ENCODE results near the gene CNOT4.
"Not testable (repeated sequence)": the region's sequence is repeated elsewhere in the genome, so short reads cannot be mapped to it uniquely, and the experiment has no call there.

CNOT4 gene

GRCh38 chr7:135364206-135364605, 145.7 kb downstream of the CNOT4 start:
- DNase-seq (ENCODE audit: low read depth): no peak

GRCh38 chr7:135362871-135363270, 147.0 kb downstream of the CNOT4 start:
- no peak for DNase-seq (ENCODE audit: low read depth)

GRCh38 chr7:135361788-135362187, 148.1 kb downstream of the CNOT4 start:
- no peak for DNase-seq (ENCODE audit: low read depth)

- no peak for DNase-seq (ENCODE audit: low read depth)
These were observed 150.3 kb downstream of the CNOT4 start for GRCh38 chr7:135359615-135360014.

- DNase-seq (ENCODE audit: low read depth): no peak
These were observed 154.4 kb downstream of the CNOT4 start for GRCh38 chr7:135355377-135356048.

GRCh38 chr7:135353832-135354231, 156.1 kb downstream of the CNOT4 start:
- DNase-seq (ENCODE audit: low read depth): no peak

- no peak for DNase-seq (ENCODE audit: low read depth)
These were observed 157.6 kb downstream of the CNOT4 start for GRCh38 chr7:135352285-135352684.

GRCh38 chr7:135351070-135351469, 158.8 kb downstream of the CNOT4 start:
- not testable (repeated sequence) for DNase-seq (ENCODE audit: low read depth)

- DNase-seq (ENCODE audit: low read depth): no peak
These were observed 160.2 kb downstream of the CNOT4 start for GRCh38 chr7:135349746-135350145.

GRCh38 chr7:135348493-135348892, 161.4 kb downstream of the CNOT4 start:
- no peak for DNase-seq (ENCODE audit: low read depth)

- DNase-seq (ENCODE audit: low read depth): no peak
These were observed 166.5 kb downstream of the CNOT4 start for GRCh38 chr7:135343361-135343760.

- no peak for DNase-seq (ENCODE audit: low read depth)
These were observed 167.0 kb downstream of the CNOT4 start for GRCh38 chr7:135342887-135343286.

- DNase-seq (ENCODE audit: low read depth): no peak
These were observed 168.9 kb downstream of the CNOT4 start for GRCh38 chr7:135341049-135341448.

GRCh38 chr7:135337977-135338550, 171.8 kb downstream of the CNOT4 start:
- DNase-seq (ENCODE audit: low read depth): no peak

- no peak for DNase-seq (ENCODE audit: low read depth)
These were observed 172.4 kb downstream of the CNOT4 start for GRCh38 chr7:135337506-135337905.

- no peak for DNase-seq (ENCODE audit: low read depth)
These were observed 174.2 kb downstream of the CNOT4 start for GRCh38 chr7:135335628-135336139.

- no peak for DNase-seq (ENCODE audit: low read depth)
These were observed 174.9 kb downstream of the CNOT4 start for GRCh38 chr7:135334830-135335543.

- DNase-seq (ENCODE audit: low read depth): no peak
These were observed 176.0 kb downstream of the CNOT4 start for GRCh38 chr7:135333946-135334345.

GRCh38 chr7:135333200-135333599, 176.7 kb downstream of the CNOT4 start:
- no peak for DNase-seq (ENCODE audit: low read depth)

GRCh38 chr7:135330088-135330487, 179.8 kb downstream of the CNOT4 start:
- DNase-seq (ENCODE audit: low read depth): no peak

- no peak for DNase-seq (ENCODE audit: low read depth)
These were observed 181.4 kb downstream of the CNOT4 start for GRCh38 chr7:135328526-135328925.

GRCh38 chr7:135328053-135328452, 181.8 kb downstream of the CNOT4 start:
- DNase-seq (ENCODE audit: low read depth): no peak

- DNase-seq (ENCODE audit: low read depth): no peak
These were observed 182.4 kb downstream of the CNOT4 start for GRCh38 chr7:135327458-135327857.

All from fibroblast of gingiva (primary cell).